Neural crest cell (in vitro differentiated cells): ENCODE results near the gene RASA3. TPM values are rescaled to one million over a fixed set of nuclear protein-coding genes. Genes with fewer than 3 reads are reported as not detected.

Experiments used
- DNase-seq: peaks from one replicate; pipeline ENCODE4 v3.0.0; 2021; ENCODE audit warnings: low read depth, mixed read lengths, low spot score
- H3K27ac Mint-ChIP-seq: one replicate; pipeline ENCODE4 v1.8.0; 2021; ENCODE audit warnings: mild to moderate bottlenecking, mixed read lengths; ENCODE audit not compliant: unreplicated experiment
- H3K27me3 Mint-ChIP-seq: 2 replicates; pipeline ENCODE4 v1.8.0; 2021; ENCODE audit warnings: low read depth, mild to moderate bottlenecking, mixed read lengths
- H3K36me3 Mint-ChIP-seq: 2 replicates; pipeline ENCODE4 v1.8.0; 2021; ENCODE audit warnings: low read depth, mild to moderate bottlenecking, mixed read lengths
- H3K4me1 Mint-ChIP-seq: 2 replicates; pipeline ENCODE4 v1.8.0; 2021; ENCODE audit warnings: mixed read lengths
- H3K4me3 Mint-ChIP-seq: one replicate; pipeline ENCODE4 v1.8.0; 2021; ENCODE audit warnings: mild to moderate bottlenecking, mixed read lengths
- H3K9me3 Mint-ChIP-seq: 2 replicates; pipeline ENCODE4 v1.8.0; 2021; ENCODE audit warnings: mixed read lengths
- total RNA-seq: library from RNA; stranded (reverse); gene quantifications from 2 replicates; pipeline ENCODE4 v1.2.1, GENCODE V29; 2021
- TF ChIP-seq, protein P1 (sequence below): fragments of 200-600 bp; sonication (generic); conservative IDR thresholded peaks from 2 replicates; pipeline ENCODE4 v1.5.0; 2021; ENCODE audit warnings: antibody characterized with exemption, mild to moderate bottlenecking

RASA3 gene
- total RNA-seq, 1 donor from 2014 or later, result 29.5 TPM

DNA sequence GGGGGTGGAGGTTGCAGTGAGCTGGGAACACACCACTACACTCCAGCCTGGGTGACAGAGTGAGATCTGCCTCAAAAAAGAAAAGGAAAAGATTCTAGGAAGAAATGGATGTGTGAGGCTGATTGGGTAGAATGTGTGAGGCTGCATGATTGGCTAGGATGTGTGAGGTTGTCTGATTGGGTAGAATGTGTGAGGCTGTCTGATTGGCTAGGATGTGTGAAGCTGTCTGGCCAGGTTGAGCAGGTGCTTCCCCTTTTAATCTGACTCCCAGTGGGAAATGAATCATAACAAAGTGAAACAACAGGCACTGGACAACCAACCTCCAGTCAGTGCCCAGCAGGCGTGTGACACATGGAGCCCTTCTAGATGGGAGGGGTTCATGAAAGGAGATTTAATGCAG lies 173.2 kb downstream of the RASA3 start:
- Mint-ChIP-seq H3K36me3 (peaks cover 36% of the 10 kb centered on the region), H3K9me3 (peaks cover 17% of the 10 kb centered on the region), H3K27ac (no peak overlapping the region), H3K4me1 (no peaks in the 10 kb centered on the region), H3K27me3 (no peaks in the 10 kb centered on the region), H3K4me3 (no peak overlapping the region)
- DNase-seq, result no peak
- TF ChIP-seq, protein P1, sequence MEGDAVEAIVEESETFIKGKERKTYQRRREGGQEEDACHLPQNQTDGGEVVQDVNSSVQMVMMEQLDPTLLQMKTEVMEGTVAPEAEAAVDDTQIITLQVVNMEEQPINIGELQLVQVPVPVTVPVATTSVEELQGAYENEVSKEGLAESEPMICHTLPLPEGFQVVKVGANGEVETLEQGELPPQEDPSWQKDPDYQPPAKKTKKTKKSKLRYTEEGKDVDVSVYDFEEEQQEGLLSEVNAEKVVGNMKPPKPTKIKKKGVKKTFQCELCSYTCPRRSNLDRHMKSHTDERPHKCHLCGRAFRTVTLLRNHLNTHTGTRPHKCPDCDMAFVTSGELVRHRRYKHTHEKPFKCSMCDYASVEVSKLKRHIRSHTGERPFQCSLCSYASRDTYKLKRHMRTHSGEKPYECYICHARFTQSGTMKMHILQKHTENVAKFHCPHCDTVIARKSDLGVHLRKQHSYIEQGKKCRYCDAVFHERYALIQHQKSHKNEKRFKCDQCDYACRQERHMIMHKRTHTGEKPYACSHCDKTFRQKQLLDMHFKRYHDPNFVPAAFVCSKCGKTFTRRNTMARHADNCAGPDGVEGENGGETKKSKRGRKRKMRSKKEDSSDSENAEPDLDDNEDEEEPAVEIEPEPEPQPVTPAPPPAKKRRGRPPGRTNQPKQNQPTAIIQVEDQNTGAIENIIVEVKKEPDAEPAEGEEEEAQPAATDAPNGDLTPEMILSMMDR, result no peak

DNA sequence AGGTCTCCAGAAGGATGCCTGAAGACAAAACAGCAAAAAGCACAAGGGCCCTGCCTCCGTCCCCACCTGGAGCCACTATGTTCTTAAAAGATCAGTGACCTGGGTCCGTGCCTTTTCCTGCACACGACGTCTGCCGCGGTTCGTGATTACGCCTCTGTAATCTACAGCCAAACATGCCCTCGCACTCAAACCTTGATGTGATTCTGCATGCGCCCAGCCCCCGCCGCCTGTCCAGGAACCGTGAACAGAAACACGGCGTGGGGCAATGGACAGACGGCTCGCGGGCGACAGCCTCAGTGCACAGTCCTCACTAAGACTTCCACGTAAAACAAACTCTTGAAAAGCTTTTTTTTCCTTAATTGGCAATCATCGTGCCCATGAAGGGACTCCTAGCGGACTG lies 174.1 kb downstream of the RASA3 start:
- Mint-ChIP-seq H3K4me1 (no peaks in the 10 kb centered on the region), H3K9me3 (peaks cover 17% of the 10 kb centered on the region), H3K27ac (no peak overlapping the region), H3K36me3 (peaks cover 36% of the 10 kb centered on the region), H3K27me3 (no peaks in the 10 kb centered on the region), H3K4me3 (no peak overlapping the region)
- no peak for DNase-seq
- TF ChIP-seq, protein P1, result no peak

DNA sequence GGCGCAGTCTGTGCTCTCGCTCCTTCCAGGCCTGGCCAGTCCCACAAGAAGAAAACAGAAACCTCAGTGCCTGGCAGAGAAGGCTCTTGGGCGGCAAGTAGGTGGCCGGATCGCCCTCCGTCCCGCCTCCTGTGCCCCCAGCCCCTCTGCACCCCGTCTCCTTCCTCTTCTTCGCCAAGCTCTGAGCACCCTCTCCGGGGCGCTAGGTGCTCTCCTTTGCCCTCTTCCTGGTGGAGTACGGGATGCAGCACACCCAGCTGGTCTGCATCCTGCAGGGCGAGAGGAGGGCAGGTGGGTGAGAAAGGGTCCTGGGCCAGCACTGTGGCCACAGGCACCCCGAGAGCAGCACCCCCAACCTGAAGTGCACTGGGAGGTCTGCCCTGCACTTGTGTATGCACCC lies 175.9 kb downstream of the RASA3 start:
- H3K4me1 Mint-ChIP-seq, result no peaks in the 10 kb centered on the region
- H3K4me3 Mint-ChIP-seq, result no peak overlapping the region
- peaks cover 14% of the 10 kb centered on the region for H3K9me3 Mint-ChIP-seq
- no peak overlapping the region for H3K27ac Mint-ChIP-seq
- no peak for DNase-seq
- H3K36me3 Mint-ChIP-seq, result peaks cover 32% of the 10 kb centered on the region
- TF ChIP-seq, protein P1, result no peak
- no peaks in the 10 kb centered on the region for H3K27me3 Mint-ChIP-seq

DNA sequence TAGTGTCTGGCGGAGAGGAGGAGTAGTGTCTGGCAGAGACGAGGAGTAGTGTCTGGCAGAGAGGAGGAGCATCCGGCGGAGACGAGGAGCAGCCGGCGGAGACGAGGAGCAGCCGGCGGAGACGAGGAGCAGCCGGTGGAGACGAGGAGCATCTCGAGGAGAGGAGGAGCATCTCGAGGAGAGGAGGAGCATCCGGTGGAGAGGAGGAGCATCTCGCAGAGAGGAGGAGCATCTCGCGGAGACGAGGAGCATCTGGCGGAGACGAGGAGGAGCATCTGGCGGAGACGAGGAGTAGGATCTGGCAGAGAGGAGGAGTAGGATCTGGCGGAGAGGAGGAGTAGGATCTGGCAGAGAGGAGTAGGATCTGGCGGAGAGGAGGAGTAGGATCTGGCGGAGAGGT lies 176.7 kb downstream of the RASA3 start:
- Mint-ChIP-seq H3K36me3 (peaks cover 30% of the 10 kb centered on the region), H3K27me3 (no peaks in the 10 kb centered on the region), H3K9me3 (peaks cover 13% of the 10 kb centered on the region), H3K4me3 (no peak overlapping the region), H3K4me1 (no peaks in the 10 kb centered on the region), H3K27ac (no peak overlapping the region)
- DNase-seq, result no peak
- TF ChIP-seq, protein P1, result no peak

DNA sequence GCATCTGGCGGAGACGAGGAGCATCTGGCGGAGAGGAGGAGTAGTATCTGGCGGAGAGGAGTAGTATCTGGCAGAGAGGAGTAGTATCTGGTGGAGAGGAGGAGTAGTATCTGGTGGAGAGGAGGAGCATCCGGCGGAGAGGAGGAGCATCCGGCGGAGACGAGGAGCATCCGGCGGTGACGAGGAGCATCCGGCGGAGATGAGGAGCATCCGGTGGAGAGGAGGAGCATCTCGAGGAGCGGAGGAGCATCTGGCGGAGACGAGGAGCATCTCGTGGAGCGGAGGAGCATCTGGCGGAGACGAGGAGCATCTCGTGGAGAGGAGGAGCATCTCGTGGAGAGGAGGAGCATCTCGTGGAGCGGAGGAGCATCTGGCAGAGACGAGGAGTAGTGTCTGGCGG lies 177.2 kb downstream of the RASA3 start:
- Mint-ChIP-seq H3K36me3 (peaks cover 26% of the 10 kb centered on the region), H3K4me1 (no peaks in the 10 kb centered on the region), H3K4me3 (no peak overlapping the region), H3K27ac (no peak overlapping the region), H3K9me3 (peaks cover 10% of the 10 kb centered on the region), H3K27me3 (no peaks in the 10 kb centered on the region)
- DNase-seq, result no peak
- TF ChIP-seq, protein P1, result no peak
